Measurements from ENCODE around the gene DBNDD1. TPM values are rescaled to one million over a fixed set of nuclear protein-coding genes. Genes with fewer than 3 reads are reported as not detected.
A peak's percentile ranks its signal among the peaks of the same experiment; 100 is the strongest.

Gene DBNDD1
- total and polyA plus RNA-seq, 2 experiments from 2014 or later, result 63.3 to 90.8 TPM

DNA sequence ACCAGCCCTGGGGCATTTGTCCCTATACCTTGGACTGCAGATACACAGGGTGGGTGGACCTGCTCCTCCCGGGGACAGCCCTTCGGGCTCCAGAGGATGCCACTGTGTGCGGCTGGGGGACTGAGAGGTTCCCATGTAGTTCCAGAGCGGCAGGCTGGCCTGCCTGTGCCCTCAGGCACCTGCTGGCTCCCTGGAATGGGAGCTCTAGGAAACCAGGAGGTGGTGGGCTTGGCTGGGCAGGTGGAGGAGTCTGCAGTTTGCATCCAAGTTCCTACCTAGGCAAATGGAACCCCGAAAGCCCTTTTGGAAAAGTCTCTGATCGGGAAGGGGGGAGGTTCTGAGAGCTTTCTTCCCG, 982 bp downstream of the DBNDD1 start:
- Mint-ChIP-seq H3K27ac (no peak overlapping the region), H3K4me3 (peak overlapping the region; percentile 85), H3K9me3 (peaks cover 3% of the 10 kb centered on the region; the same call in 1 of the 3 replicates), H3K4me1 (peaks cover 26% of the 10 kb centered on the region), H3K36me3 (ENCODE audit: low read depth) (peaks cover 17% of the 10 kb centered on the region), H3K27me3 (ENCODE audit: insufficient read depth, low read depth, poor library complexity) (peaks cover 20% of the 10 kb centered on the region)
- Histone ChIP-seq H3K27ac (ENCODE audit: low read depth) (no peak overlapping the region), H3K4me2 (peak overlapping the region; percentile 89), H3F3A (replicated peaks; ENCODE audit: low read depth) (peaks cover 41% of the 10 kb centered on the region), H3K79me2 (replicated peaks; ENCODE audit: insufficient read depth) (peaks cover 25% of the 10 kb centered on the region), H3K27me3 (ENCODE audit: insufficient read depth) (no peaks in the 10 kb centered on the region), H3K4me1 (ENCODE audit: insufficient read depth) (peaks cover 31% of the 10 kb centered on the region), H3K9me2 (ENCODE audit: insufficient read depth) (no peaks in the 10 kb centered on the region), H3K4me3 (peak overlapping the region; percentile 89), H2AFZ (0 out of 2 replicates have a peak overlapping the region, but pooled peaks have one; percentile 56), H3K36me3 (ENCODE audit: insufficient read depth) (no peaks in the 10 kb centered on the region), H4K20me1 (replicated peaks; ENCODE audit: insufficient read depth) (peaks cover 12% of the 10 kb centered on the region)
- ATAC-seq (peak; percentile 7), DNase-seq (ENCODE audit: low spot score) (peak; percentile 51)
- TF ChIP-seq POLR2AphosphoS5 (IDR thresholded peaks at IDR 0.05; ENCODE audit: low read depth) (no peak), ZNF331 (CRISPR knock-in tag; IDR thresholded peaks at IDR 0.05; ENCODE audit: low read depth) (no peak)
- TF ChIP-seq, protein P1, sequence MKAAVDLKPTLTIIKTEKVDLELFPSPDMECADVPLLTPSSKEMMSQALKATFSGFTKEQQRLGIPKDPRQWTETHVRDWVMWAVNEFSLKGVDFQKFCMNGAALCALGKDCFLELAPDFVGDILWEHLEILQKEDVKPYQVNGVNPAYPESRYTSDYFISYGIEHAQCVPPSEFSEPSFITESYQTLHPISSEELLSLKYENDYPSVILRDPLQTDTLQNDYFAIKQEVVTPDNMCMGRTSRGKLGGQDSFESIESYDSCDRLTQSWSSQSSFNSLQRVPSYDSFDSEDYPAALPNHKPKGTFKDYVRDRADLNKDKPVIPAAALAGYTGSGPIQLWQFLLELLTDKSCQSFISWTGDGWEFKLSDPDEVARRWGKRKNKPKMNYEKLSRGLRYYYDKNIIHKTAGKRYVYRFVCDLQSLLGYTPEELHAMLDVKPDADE (IDR thresholded peaks at IDR 0.05), result no peak
- TF ChIP-seq, protein P2, sequence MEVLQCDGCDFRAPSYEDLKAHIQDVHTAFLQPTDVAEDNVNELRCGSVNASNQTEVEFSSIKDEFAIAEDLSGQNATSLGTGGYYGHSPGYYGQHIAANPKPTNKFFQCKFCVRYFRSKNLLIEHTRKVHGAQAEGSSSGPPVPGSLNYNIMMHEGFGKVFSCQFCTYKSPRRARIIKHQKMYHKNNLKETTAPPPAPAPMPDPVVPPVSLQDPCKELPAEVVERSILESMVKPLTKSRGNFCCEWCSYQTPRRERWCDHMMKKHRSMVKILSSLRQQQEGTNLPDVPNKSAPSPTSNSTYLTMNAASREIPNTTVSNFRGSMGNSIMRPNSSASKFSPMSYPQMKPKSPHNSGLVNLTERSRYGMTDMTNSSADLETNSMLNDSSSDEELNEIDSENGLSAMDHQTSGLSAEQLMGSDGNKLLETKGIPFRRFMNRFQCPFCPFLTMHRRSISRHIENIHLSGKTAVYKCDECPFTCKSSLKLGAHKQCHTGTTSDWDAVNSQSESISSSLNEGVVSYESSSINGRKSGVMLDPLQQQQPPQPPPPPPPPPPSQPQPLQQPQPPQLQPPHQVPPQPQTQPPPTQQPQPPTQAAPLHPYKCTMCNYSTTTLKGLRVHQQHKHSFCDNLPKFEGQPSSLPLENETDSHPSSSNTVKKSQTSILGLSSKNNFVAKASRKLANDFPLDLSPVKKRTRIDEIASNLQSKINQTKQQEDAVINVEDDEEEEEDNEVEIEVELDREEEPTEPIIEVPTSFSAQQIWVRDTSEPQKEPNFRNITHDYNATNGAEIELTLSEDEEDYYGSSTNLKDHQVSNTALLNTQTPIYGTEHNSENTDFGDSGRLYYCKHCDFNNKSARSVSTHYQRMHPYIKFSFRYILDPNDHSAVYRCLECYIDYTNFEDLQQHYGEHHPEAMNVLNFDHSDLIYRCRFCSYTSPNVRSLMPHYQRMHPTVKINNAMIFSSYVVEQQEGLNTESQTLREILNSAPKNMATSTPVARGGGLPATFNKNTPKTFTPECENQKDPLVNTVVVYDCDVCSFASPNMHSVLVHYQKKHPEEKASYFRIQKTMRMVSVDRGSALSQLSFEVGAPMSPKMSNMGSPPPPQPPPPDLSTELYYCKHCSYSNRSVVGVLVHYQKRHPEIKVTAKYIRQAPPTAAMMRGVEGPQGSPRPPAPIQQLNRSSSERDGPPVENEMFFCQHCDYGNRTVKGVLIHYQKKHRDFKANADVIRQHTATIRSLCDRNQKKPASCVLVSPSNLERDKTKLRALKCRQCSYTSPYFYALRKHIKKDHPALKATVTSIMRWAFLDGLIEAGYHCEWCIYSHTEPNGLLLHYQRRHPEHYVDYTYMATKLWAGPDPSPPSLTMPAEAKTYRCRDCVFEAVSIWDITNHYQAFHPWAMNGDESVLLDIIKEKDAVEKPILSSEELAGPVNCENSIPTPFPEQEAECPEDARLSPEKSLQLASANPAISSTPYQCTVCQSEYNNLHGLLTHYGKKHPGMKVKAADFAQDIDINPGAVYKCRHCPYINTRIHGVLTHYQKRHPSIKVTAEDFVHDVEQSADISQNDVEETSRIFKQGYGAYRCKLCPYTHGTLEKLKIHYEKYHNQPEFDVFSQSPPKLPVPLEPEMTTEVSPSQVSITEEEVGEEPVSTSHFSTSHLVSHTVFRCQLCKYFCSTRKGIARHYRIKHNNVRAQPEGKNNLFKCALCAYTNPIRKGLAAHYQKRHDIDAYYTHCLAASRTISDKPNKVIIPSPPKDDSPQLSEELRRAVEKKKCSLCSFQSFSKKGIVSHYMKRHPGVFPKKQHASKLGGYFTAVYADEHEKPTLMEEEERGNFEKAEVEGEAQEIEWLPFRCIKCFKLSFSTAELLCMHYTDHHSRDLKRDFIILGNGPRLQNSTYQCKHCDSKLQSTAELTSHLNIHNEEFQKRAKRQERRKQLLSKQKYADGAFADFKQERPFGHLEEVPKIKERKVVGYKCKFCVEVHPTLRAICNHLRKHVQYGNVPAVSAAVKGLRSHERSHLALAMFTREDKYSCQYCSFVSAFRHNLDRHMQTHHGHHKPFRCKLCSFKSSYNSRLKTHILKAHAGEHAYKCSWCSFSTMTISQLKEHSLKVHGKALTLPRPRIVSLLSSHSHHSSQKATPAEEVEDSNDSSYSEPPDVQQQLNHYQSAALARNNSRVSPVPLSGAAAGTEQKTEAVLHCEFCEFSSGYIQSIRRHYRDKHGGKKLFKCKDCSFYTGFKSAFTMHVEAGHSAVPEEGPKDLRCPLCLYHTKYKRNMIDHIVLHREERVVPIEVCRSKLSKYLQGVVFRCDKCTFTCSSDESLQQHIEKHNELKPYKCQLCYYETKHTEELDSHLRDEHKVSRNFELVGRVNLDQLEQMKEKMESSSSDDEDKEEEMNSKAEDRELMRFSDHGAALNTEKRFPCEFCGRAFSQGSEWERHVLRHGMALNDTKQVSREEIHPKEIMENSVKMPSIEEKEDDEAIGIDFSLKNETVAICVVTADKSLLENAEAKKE (CRISPR knock-in tag; IDR thresholded peaks at IDR 0.05), result no peak
